K562 (cell line): ENCODE results near the gene UBE2J2. TPM values are rescaled to one million over a fixed set of nuclear protein-coding genes. Genes with fewer than 3 reads are reported as not detected.

Source experiments
- ATF7 ChIP-seq: fragments of 450-650 bp; IDR thresholded peaks from 2 replicates; pipeline ENCODE4 v1.7.1; 2014; ENCODE audit warnings: mild to moderate bottlenecking, moderate library complexity
- FOXM1 ChIP-seq, 2 experiments: fragments of 450-650 bp in 1 of 2; sonication (generic) in 1 of 2; formaldehyde crosslinking in 1 of 2; IDR thresholded peaks; 2 replicates each; pipeline versions ENCODE4 v1.6.1 to v1.9.0; 2017 to 2022; ENCODE audit warnings: low read depth in 2 of 2, mild to moderate bottlenecking in 2 of 2, missing genetic modification reagents in 1 of 2, moderate library complexity in 1 of 2
- MIER1 ChIP-seq: fragments of 450-650 bp; IDR thresholded peaks from 2 replicates; pipeline ENCODE4 v1.6.1; 2016; ENCODE audit warnings: antibody characterized with exemption, mild to moderate bottlenecking, low read depth
- NFATC3 ChIP-seq: fragments of 450-650 bp; IDR thresholded peaks from 2 replicates; pipeline ENCODE4 v1.6.1; 2017; ENCODE audit warnings: mild to moderate bottlenecking
- NFYB ChIP-seq: IDR thresholded peaks from 2 replicates; pipeline ENCODE4 v1.6.1; 2011; ENCODE audit warnings: mild to moderate bottlenecking, moderate library complexity; ENCODE audit not compliant: insufficient read length; ENCODE audit errors: extremely low read depth
- POLR2A ChIP-seq: fragments of 450-650 bp; conservative IDR thresholded peaks from 2 replicates; pipeline ENCODE4 v1.6.1; 2016
- POLR2G ChIP-seq: fragments of 200-400 bp; formaldehyde crosslinking; IDR thresholded peaks from 2 replicates; pipeline ENCODE4 v1.6.1; 2017; ENCODE audit warnings: low read depth, mild to moderate bottlenecking, antibody characterized with exemption, low read length, moderate library complexity
- ZNF780A ChIP-seq: fragments of 250-450 bp; sonication (Bioruptor Pico); IDR thresholded peaks from 2 replicates; pipeline ENCODE4 v1.5.0; 2021; ENCODE audit warnings: mild to moderate bottlenecking
- polyA plus RNA-seq, 8 experiments: library from polyadenylated mRNA; depleted of rRNA in 4 of 8; stranded (reverse) in 5 of 8; unstranded in 3 of 8; fragments of >200 nt; fragmentation: Nextera tagmentation in 2 of 8; fragmentation: Illumina TruSeq in 1 of 8; extraction: Ambion mirVana in 2 of 8; extraction: Trizol in 1 of 8; gene quantifications; 2 replicates each; pipeline versions ENCODE4 v1.2.1 to v1.2.3, GENCODE V29; 2011 to 2014; ENCODE audit warnings: inconsistent platforms in 1 of 8, missing spikeins in 1 of 8
- total RNA-seq, 7 experiments: library from RNA; depleted of rRNA in 6 of 7; stranded (reverse); fragments of >200 nt in 6 of 7; fragmentation: Illumina TruSeq in 2 of 7; extraction: Trizol in 2 of 7; gene quantifications; 2 replicates each; pipeline versions ENCODE4 v1.2.1 to v1.2.3, GENCODE V29; 2011 to 2021; ENCODE audit warnings: low replicate concordance in 1 of 7
- TF ChIP-seq, protein P1 (sequence below), 2 experiments: fragments of 450-650 bp in 1 of 2; sonication (generic) in 1 of 2; formaldehyde crosslinking in 1 of 2; IDR thresholded peaks in 1 of 2; conservative IDR thresholded peaks in 1 of 2; 2 replicates each; pipeline versions ENCODE4 v1.6.1 to v1.8.1; 2016 to 2023; ENCODE audit warnings: mild to moderate bottlenecking in 2 of 2, moderate library complexity in 2 of 2, inconsistent platforms in 1 of 2, missing genetic modification reagents in 1 of 2
- TF ChIP-seq, protein P2 (sequence below), 2 experiments: fragments of 450-650 bp; conservative IDR thresholded peaks; 2 replicates each; pipeline ENCODE4 v1.6.1; 2017; ENCODE audit warnings: mild to moderate bottlenecking in 2 of 2, moderate library complexity in 2 of 2
- TF ChIP-seq, protein P3 (sequence below): sonication (generic); formaldehyde crosslinking; IDR thresholded peaks from 2 replicates; pipeline ENCODE4 v1.8.0; 2023; ENCODE audit warnings: missing genetic modification reagents, mild to moderate bottlenecking, borderline replicate concordance
- TF ChIP-seq, protein P4 (sequence below): fragments of 200-800 bp; sonication (Bioruptor generic); IDR thresholded peaks from 2 replicates; pipeline ENCODE4 v1.6.1; 2017; ENCODE audit warnings: missing genetic modification characterization, missing compliant biosample characterization
- TF ChIP-seq, protein P5 (sequence below): conservative IDR thresholded peaks from 2 replicates; pipeline ENCODE4 v1.6.1; 2011; ENCODE audit warnings: low read depth, mild to moderate bottlenecking, low read length; ENCODE audit not compliant: control insufficient read depth

UBE2J2 gene
- total and polyA plus RNA-seq, 9 of the 15 experiments (the other 6 are each of a cell fraction or from before 2014, with no cell fraction given) = 0.93 to 112 (median 75.5) TPM

DNA sequence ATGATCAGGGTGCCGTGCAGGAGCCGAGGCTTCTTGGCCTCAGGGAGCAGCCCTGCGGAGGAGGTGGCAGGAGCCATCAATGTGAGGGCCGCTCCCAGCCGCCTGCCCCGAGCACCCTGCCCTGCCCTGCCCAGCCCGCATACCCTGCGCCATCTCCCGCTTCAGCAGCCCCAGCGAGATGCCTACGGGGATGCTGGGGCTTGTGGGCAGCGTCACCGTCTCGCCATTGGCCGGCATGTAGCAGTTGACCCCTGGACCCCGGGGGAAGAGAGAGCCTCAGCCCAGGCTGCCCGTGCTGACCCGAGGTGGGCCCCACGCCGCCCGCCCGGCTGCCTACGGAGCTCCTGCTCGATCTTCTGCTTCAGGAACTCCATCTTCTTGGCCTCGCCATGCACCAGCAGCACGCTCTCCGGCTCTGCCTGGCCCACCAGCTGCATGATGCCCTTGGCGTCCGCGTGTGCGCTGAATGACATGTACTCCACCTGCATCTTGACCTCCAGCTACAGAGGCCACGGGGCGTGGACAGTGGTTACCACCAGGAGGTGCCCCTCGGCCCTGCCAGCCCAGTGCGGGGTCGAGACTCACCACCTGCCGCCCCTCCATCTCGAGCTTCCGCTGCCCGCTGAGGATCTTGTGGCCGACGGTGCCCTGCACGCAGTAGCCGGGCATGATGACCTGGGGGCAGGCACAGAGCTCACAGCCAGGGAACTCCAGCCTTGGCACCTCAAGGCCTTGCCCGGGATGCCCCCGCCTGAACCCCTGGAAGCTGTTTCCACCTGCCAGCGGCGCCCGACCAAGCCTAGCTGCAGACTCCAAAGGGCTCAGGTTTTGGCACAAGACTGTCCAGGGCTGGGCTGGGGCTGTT is 39.0 kb upstream of the UBE2J2 start (continued):
- TF ChIP-seq, protein P1, sequence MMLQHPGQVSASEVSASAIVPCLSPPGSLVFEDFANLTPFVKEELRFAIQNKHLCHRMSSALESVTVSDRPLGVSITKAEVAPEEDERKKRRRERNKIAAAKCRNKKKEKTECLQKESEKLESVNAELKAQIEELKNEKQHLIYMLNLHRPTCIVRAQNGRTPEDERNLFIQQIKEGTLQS (IDR thresholded peaks at IDR 0.05) = no peak
- TF ChIP-seq, protein P1 (CRISPR knock-in tag; conservative IDR thresholded peaks at IDR 0.05) = no peak
- TF ChIP-seq, protein P2, sequence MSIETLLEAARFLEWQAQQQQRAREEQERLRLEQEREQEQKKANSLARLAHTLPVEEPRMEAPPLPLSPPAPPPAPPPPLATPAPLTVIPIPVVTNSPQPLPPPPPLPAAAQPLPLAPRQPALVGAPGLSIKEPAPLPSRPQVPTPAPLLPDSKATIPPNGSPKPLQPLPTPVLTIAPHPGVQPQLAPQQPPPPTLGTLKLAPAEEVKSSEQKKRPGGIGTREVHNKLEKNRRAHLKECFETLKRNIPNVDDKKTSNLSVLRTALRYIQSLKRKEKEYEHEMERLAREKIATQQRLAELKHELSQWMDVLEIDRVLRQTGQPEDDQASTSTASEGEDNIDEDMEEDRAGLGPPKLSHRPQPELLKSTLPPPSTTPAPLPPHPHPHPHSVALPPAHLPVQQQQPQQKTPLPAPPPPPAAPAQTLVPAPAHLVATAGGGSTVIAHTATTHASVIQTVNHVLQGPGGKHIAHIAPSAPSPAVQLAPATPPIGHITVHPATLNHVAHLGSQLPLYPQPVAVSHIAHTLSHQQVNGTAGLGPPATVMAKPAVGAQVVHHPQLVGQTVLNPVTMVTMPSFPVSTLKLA (conservative IDR thresholded peaks at IDR 0.05) = no peak
- TF ChIP-seq NFYB (no peak), POLR2A (peak; percentile 47), FOXM1 (IDR thresholded peaks at IDR 0.05; ENCODE audit: low read depth) (no peak), FOXM1 (CRISPR knock-in tag; IDR thresholded peaks at IDR 0.05; ENCODE audit: low read depth) (0 out of 2 replicates have a peak, but pooled peaks have one; percentile 23), ZNF780A (CRISPR knock-in tag) (no peak), MIER1 (no peak), NFATC3 (no peak), ATF7 (no peak), POLR2G (peak; percentile 79)
- TF ChIP-seq, protein P3, sequence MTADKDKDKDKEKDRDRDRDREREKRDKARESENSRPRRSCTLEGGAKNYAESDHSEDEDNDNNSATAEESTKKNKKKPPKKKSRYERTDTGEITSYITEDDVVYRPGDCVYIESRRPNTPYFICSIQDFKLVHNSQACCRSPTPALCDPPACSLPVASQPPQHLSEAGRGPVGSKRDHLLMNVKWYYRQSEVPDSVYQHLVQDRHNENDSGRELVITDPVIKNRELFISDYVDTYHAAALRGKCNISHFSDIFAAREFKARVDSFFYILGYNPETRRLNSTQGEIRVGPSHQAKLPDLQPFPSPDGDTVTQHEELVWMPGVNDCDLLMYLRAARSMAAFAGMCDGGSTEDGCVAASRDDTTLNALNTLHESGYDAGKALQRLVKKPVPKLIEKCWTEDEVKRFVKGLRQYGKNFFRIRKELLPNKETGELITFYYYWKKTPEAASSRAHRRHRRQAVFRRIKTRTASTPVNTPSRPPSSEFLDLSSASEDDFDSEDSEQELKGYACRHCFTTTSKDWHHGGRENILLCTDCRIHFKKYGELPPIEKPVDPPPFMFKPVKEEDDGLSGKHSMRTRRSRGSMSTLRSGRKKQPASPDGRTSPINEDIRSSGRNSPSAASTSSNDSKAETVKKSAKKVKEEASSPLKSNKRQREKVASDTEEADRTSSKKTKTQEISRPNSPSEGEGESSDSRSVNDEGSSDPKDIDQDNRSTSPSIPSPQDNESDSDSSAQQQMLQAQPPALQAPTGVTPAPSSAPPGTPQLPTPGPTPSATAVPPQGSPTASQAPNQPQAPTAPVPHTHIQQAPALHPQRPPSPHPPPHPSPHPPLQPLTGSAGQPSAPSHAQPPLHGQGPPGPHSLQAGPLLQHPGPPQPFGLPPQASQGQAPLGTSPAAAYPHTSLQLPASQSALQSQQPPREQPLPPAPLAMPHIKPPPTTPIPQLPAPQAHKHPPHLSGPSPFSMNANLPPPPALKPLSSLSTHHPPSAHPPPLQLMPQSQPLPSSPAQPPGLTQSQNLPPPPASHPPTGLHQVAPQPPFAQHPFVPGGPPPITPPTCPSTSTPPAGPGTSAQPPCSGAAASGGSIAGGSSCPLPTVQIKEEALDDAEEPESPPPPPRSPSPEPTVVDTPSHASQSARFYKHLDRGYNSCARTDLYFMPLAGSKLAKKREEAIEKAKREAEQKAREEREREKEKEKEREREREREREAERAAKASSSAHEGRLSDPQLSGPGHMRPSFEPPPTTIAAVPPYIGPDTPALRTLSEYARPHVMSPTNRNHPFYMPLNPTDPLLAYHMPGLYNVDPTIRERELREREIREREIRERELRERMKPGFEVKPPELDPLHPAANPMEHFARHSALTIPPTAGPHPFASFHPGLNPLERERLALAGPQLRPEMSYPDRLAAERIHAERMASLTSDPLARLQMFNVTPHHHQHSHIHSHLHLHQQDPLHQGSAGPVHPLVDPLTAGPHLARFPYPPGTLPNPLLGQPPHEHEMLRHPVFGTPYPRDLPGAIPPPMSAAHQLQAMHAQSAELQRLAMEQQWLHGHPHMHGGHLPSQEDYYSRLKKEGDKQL = no peak
- TF ChIP-seq, protein P4, sequence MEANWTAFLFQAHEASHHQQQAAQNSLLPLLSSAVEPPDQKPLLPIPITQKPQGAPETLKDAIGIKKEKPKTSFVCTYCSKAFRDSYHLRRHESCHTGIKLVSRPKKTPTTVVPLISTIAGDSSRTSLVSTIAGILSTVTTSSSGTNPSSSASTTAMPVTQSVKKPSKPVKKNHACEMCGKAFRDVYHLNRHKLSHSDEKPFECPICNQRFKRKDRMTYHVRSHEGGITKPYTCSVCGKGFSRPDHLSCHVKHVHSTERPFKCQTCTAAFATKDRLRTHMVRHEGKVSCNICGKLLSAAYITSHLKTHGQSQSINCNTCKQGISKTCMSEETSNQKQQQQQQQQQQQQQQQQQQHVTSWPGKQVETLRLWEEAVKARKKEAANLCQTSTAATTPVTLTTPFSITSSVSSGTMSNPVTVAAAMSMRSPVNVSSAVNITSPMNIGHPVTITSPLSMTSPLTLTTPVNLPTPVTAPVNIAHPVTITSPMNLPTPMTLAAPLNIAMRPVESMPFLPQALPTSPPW (CRISPR knock-in tag) = no peak
- TF ChIP-seq, protein P5, sequence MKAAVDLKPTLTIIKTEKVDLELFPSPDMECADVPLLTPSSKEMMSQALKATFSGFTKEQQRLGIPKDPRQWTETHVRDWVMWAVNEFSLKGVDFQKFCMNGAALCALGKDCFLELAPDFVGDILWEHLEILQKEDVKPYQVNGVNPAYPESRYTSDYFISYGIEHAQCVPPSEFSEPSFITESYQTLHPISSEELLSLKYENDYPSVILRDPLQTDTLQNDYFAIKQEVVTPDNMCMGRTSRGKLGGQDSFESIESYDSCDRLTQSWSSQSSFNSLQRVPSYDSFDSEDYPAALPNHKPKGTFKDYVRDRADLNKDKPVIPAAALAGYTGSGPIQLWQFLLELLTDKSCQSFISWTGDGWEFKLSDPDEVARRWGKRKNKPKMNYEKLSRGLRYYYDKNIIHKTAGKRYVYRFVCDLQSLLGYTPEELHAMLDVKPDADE = peak; percentile 26; the same call in 1 of the 2 replicates
